WTC11 (cell line): ENCODE measurements around the gene EDEM2. TPM values are rescaled to one million over a fixed set of nuclear protein-coding genes. Genes with fewer than 3 reads are reported as not detected.

Source experiments
- ATAC-seq: fragments of 200-7000 bp; cut with Tn5 transposase; 2 replicates; pipeline ENCODE4 v1.10.0; 2021; ENCODE audit warnings: mild to moderate bottlenecking, moderate library complexity
- CTCF ChIA-PET: fragments of 300-600 bp; sonication (Branson Sonifier 250); formaldehyde crosslinking; loops from one replicate; lab custom pipeline; 2021; ENCODE audit warnings: antibody characterized with exemption; lab: Charles Lee
- POLR2A ChIA-PET: fragments of 350-600 bp; sonication (Branson Sonifier 250); formaldehyde crosslinking; loops from one replicate; lab custom pipeline; 2021; ENCODE audit warnings: antibody characterized with exemption; lab: Charles Lee
- DNase-seq: peaks from one replicate; pipeline ENCODE4 v3.0.0; 2021; ENCODE audit warnings: low spot score
- H3K27ac Mint-ChIP-seq: 2 replicates; pipeline ENCODE4 v1.8.0; 2021; ENCODE audit warnings: mixed read lengths
- H3K27me3 Mint-ChIP-seq: 2 replicates; pipeline ENCODE4 v1.8.0; 2021; ENCODE audit warnings: low read depth, mild to moderate bottlenecking, moderate library complexity, mixed read lengths
- H3K36me3 Mint-ChIP-seq: 2 replicates; pipeline ENCODE4 v1.8.0; 2021; ENCODE audit warnings: mixed read lengths
- H3K4me1 Mint-ChIP-seq: 2 replicates; pipeline ENCODE4 v1.8.0; 2022; ENCODE audit warnings: mixed read lengths
- H3K4me3 Mint-ChIP-seq: 2 replicates; pipeline ENCODE4 v1.8.0; 2021; ENCODE audit warnings: mild to moderate bottlenecking, moderate library complexity, mixed read lengths
- H3K9me3 Mint-ChIP-seq: 2 replicates; pipeline ENCODE4 v1.8.0; 2021; ENCODE audit warnings: mixed read lengths
- AFF4 ChIP-seq: sonication (generic); formaldehyde crosslinking; IDR thresholded peaks from 2 replicates; pipeline ENCODE4 v1.8.1; 2023; ENCODE audit warnings: mild to moderate bottlenecking, missing genetic modification reagents, borderline replicate concordance
- CBFB ChIP-seq: sonication (generic); formaldehyde crosslinking; IDR thresholded peaks from 2 replicates; pipeline ENCODE4 v1.8.1; 2022; ENCODE audit warnings: mild to moderate bottlenecking, low read depth, missing genetic modification reagents
- CREM ChIP-seq: sonication (generic); formaldehyde crosslinking; IDR thresholded peaks from 2 replicates; pipeline ENCODE4 v1.8.1; 2022; ENCODE audit warnings: mild to moderate bottlenecking, missing genetic modification reagents, moderate library complexity
- E2F4 ChIP-seq: sonication (generic); formaldehyde crosslinking; IDR thresholded peaks from 2 replicates; pipeline ENCODE4 v1.8.1; 2022; ENCODE audit warnings: low read depth, mild to moderate bottlenecking, moderate library complexity, missing genetic modification reagents, borderline replicate concordance
- EMX1 ChIP-seq: fragments of 250-450 bp; sonication (Bioruptor Pico); IDR thresholded peaks from 2 replicates; pipeline ENCODE4 v1.8.0; 2021; ENCODE audit warnings: mild to moderate bottlenecking
- GRHL2 ChIP-seq: fragments of 250-450 bp; sonication (Bioruptor Pico); IDR thresholded peaks from 2 replicates; pipeline ENCODE4 v1.8.0; 2022; ENCODE audit warnings: mild to moderate bottlenecking, moderate library complexity; ENCODE audit not compliant: insufficient replicate concordance, severe bottlenecking
- HMGXB4 ChIP-seq: sonication (generic); formaldehyde crosslinking; IDR thresholded peaks from 2 replicates; pipeline ENCODE4 v1.8.1; 2023; ENCODE audit warnings: mild to moderate bottlenecking, moderate library complexity, missing genetic modification reagents
- JAZF1 ChIP-seq: fragments of 250-450 bp; sonication (Bioruptor Pico); IDR thresholded peaks from 2 replicates; pipeline ENCODE4 v1.9.0; 2021; ENCODE audit warnings: moderate library complexity, mild to moderate bottlenecking, inconsistent platforms
- KAT7 ChIP-seq: sonication (generic); formaldehyde crosslinking; IDR thresholded peaks from 2 replicates; pipeline ENCODE4 v1.8.1; 2023; ENCODE audit warnings: missing genetic modification reagents, mild to moderate bottlenecking, borderline replicate concordance
- PRDM15 ChIP-seq: sonication (generic); formaldehyde crosslinking; IDR thresholded peaks from 2 replicates; pipeline ENCODE4 v1.8.0; 2022; ENCODE audit warnings: missing genetic modification reagents
- PREB ChIP-seq: sonication (generic); formaldehyde crosslinking; IDR thresholded peaks from 2 replicates; pipeline ENCODE4 v1.8.1; 2022; ENCODE audit warnings: mild to moderate bottlenecking, missing genetic modification reagents, moderate library complexity, borderline replicate concordance
- SP1 ChIP-seq: sonication (generic); formaldehyde crosslinking; conservative IDR thresholded peaks from 2 replicates; pipeline ENCODE4 v1.8.1; 2022; ENCODE audit warnings: missing genetic modification reagents
- ZNF121 ChIP-seq: sonication (generic); formaldehyde crosslinking; IDR thresholded peaks from 2 replicates; pipeline ENCODE4 v1.8.0; 2023; ENCODE audit warnings: missing genetic modification reagents
- ZNF232 ChIP-seq: sonication (generic); formaldehyde crosslinking; IDR thresholded peaks from 2 replicates; pipeline ENCODE4 v1.8.0; 2022; ENCODE audit warnings: mild to moderate bottlenecking, missing genetic modification reagents
- ZNF532 ChIP-seq: fragments of 250-450 bp; sonication (Bioruptor Pico); IDR thresholded peaks from 2 replicates; pipeline ENCODE4 v1.9.0; 2021; ENCODE audit warnings: mild to moderate bottlenecking, borderline replicate concordance
- total RNA-seq: library from RNA; stranded (reverse); gene quantifications from 3 replicates; pipeline ENCODE4 v1.2.3, GENCODE V29; 2021

The EDEM2 gene
- total RNA-seq, 1 experiment from 2014 or later = 22.7 TPM

GRCh38 chr20:35146299-35146919, 727 bp downstream of the EDEM2 start (continued):
- TF ChIP-seq PRDM15 (CRISPR knock-in tag) (0 out of 2 replicates have a peak, but pooled peaks have one; percentile 33), EMX1 (CRISPR knock-in tag) (no peak), PREB (CRISPR knock-in tag) (0 out of 2 replicates have a peak, but pooled peaks have one; percentile 18), CBFB (CRISPR knock-in tag) (no peak)

GRCh38 chr20:35145141-35145564, 2.0 kb downstream of the EDEM2 start:
- TF ChIP-seq CREM (CRISPR knock-in tag) = no peak
- TF ChIP-seq AFF4 (CRISPR knock-in tag) = no peak
- no peak for TF ChIP-seq ZNF532
- no peak for TF ChIP-seq ZNF232 (CRISPR knock-in tag)
- TF ChIP-seq EMX1 (CRISPR knock-in tag) = no peak
- TF ChIP-seq ZNF121 (CRISPR knock-in tag) = no peak
- no peak for TF ChIP-seq JAZF1
- TF ChIP-seq GRHL2 (CRISPR knock-in tag) = no peak
- TF ChIP-seq KAT7 (CRISPR knock-in tag) = no peak
- TF ChIP-seq HMGXB4 = no peak
- TF ChIP-seq SP1 (CRISPR knock-in tag) = no peak
- TF ChIP-seq E2F4 (CRISPR knock-in tag) = no peak
- H3K27ac Mint-ChIP-seq = peak overlapping the region; percentile 71; the same call in 1 of the 2 replicates
- ChIA-PET POLR2A (interaction anchor here (0.5 to 3.6 kb wide), 2 partner anchors 66 to 119 kb away, joined by 3 to 24 read pairs; no protein-coding TSS in a partner anchor), CTCF (interaction anchor here (0.5 to 3.8 kb wide), 56 partner anchors 9 to 302 kb away, joined by 3 to 76 read pairs (median 5); partner anchors contain the start of genes EIF6, MMP24, MMP24OS and MYH7B)
- no peaks in the 10 kb centered on the region for H3K27me3 Mint-ChIP-seq
- peaks cover 18% of the 10 kb centered on the region for H3K4me1 Mint-ChIP-seq
- H3K9me3 Mint-ChIP-seq = no peaks in the 10 kb centered on the region
- peaks cover 14% of the 10 kb centered on the region for H3K36me3 Mint-ChIP-seq
- ATAC-seq = peak; percentile 13
- no peak for DNase-seq
- H3K4me3 Mint-ChIP-seq = peak overlapping the region; percentile 52
